DND-41 (cell line): ENCODE data around the gene MUC5B.

Experiments used
- ATAC-seq: fragments of 200-7000 bp; cut with Tn5 transposase; 3 replicates; pipeline ENCODE4 v1.9.1; 2021; ENCODE audit warnings: low read depth; ENCODE audit not compliant: insufficient read depth
- DNase-seq: peaks from one replicate; pipeline ENCODE4 v3.0.0-alpha.2; 2020
- H2AFZ ChIP-seq: 2 replicates; pipeline ENCODE4 v1.6.0; 2012; ENCODE audit warnings: low read depth, low read length
- H3K27ac ChIP-seq: 2 replicates; pipeline ENCODE4 v1.5.1; 2012; ENCODE audit warnings: low read length, inconsistent platforms
- H3K27me3 ChIP-seq: fragments of 200-600 bp; sonication (generic); 2 replicates; pipeline ENCODE4 v1.6.0; 2012; ENCODE audit warnings: low read length, mild to moderate bottlenecking, inconsistent platforms; ENCODE audit not compliant: insufficient read depth, poor library complexity
- H3K36me3 ChIP-seq: 2 replicates; pipeline ENCODE4 v1.5.1; 2012; ENCODE audit warnings: low read length, inconsistent platforms; ENCODE audit not compliant: insufficient read depth
- H3K4me1 ChIP-seq: 2 replicates; pipeline ENCODE4 v1.5.1; 2012; ENCODE audit warnings: mild to moderate bottlenecking, low read length; ENCODE audit not compliant: insufficient read depth
- H3K4me2 ChIP-seq: 2 replicates; pipeline ENCODE4 v1.6.0; 2012; ENCODE audit warnings: mild to moderate bottlenecking, moderate library complexity, low read length, inconsistent platforms; ENCODE audit not compliant: insufficient read depth
- H3K4me3 ChIP-seq, 2 experiments: fragments of 200-600 bp in 1 of 2; shearing (Covaris generic) in 1 of 2; 2 replicates each; pipeline ENCODE4 v1.5.1; 2012 to 2016; ENCODE audit warnings: inconsistent platforms in 2 of 2, low read length in 2 of 2, mild to moderate bottlenecking in 2 of 2, low read depth in 1 of 2, moderate library complexity in 1 of 2
- H3K79me2 ChIP-seq: 2 replicates; pipeline ENCODE4 v1.6.0; 2012; ENCODE audit warnings: low read length, inconsistent platforms; ENCODE audit not compliant: insufficient read depth
- H3K9ac ChIP-seq: 2 replicates; pipeline ENCODE4 v1.6.0; 2012; ENCODE audit warnings: low read depth, mild to moderate bottlenecking, inconsistent platforms, low read length, moderate library complexity
- H3K9me3 ChIP-seq: 2 replicates; pipeline ENCODE4 v1.5.1; 2012; ENCODE audit warnings: low read length, moderate library complexity, mild to moderate bottlenecking, inconsistent platforms; ENCODE audit not compliant: insufficient read depth, severe bottlenecking
- H4K20me1 ChIP-seq: 2 replicates; pipeline ENCODE4 v1.6.0; 2012; ENCODE audit warnings: low read length; ENCODE audit not compliant: insufficient read depth
- CTCF ChIP-seq: IDR thresholded peaks from 2 replicates; pipeline ENCODE4 v1.5.1; 2012; ENCODE audit warnings: borderline replicate concordance, low read length, moderate library complexity, mild to moderate bottlenecking; ENCODE audit not compliant: poor library complexity, severe bottlenecking; ENCODE audit errors: extremely low read depth
- EZH2 ChIP-seq: IDR thresholded peaks from 3 replicates; pipeline ENCODE4 v1.6.1; 2012; ENCODE audit warnings: borderline replicate concordance, low read depth, mild to moderate bottlenecking, moderate library complexity, low read length, inconsistent platforms; ENCODE audit not compliant: severe bottlenecking

The MUC5B gene

GRCh38 chr11:1237851-1238250 is 15.0 kb downstream of the MUC5B start:
- no peak overlapping the region for H2AFZ ChIP-seq
- no peaks in the 10 kb centered on the region for H3K79me2 ChIP-seq
- no peaks in the 10 kb centered on the region for H3K36me3 ChIP-seq
- peaks cover 4% of the 10 kb centered on the region for H4K20me1 ChIP-seq
- no peak overlapping the region for H3K9ac ChIP-seq
- H3K9me3 ChIP-seq, result no peaks in the 10 kb centered on the region
- no peak overlapping the region for H3K27ac ChIP-seq
- no peaks in the 10 kb centered on the region for H3K27me3 ChIP-seq
- no peak overlapping the region for H3K4me3 ChIP-seq
- no peak for TF ChIP-seq CTCF
- no peak overlapping the region for H3K4me2 ChIP-seq
- ATAC-seq (no peak), DNase-seq (no peak)
- H3K4me1 ChIP-seq, result no peaks in the 10 kb centered on the region

- Histone ChIP-seq H3K79me2 (no peaks in the 10 kb centered on the region), H3K36me3 (no peaks in the 10 kb centered on the region), H3K9ac (no peak overlapping the region), H3K4me2 (no peak overlapping the region), H2AFZ (no peak overlapping the region), H3K27me3 (no peaks in the 10 kb centered on the region), H3K4me1 (no peaks in the 10 kb centered on the region), H3K4me3 (no peak overlapping the region), H3K9me3 (no peaks in the 10 kb centered on the region), H4K20me1 (no peaks in the 10 kb centered on the region), H3K27ac (no peak overlapping the region)
- no peak for TF ChIP-seq EZH2
- no peak for TF ChIP-seq CTCF
- ATAC-seq (0 out of 3 replicates have a peak, but pooled peaks have one; percentile 27), DNase-seq (peak; percentile 42)
Observed at GRCh38 chr11:1238767-1239595, 16.1 kb downstream of the MUC5B start.

- no peak for TF ChIP-seq CTCF
- TF ChIP-seq EZH2, result no peak
- no peaks in the 10 kb centered on the region for H3K9me3 ChIP-seq
Observed at GRCh38 chr11:1239596-1240205, 16.8 kb downstream of the MUC5B start.

More at GRCh38 chr11:1239596-1240205, 16.8 kb downstream of the MUC5B start:
- ATAC-seq (no peak), DNase-seq (no peak)
- Histone ChIP-seq H4K20me1 (no peaks in the 10 kb centered on the region), H3K9ac (no peak overlapping the region), H2AFZ (no peak overlapping the region), H3K27me3 (no peaks in the 10 kb centered on the region), H3K4me1 (no peaks in the 10 kb centered on the region), H3K36me3 (no peaks in the 10 kb centered on the region), H3K27ac (no peak overlapping the region), H3K4me3 (no peak overlapping the region), H3K4me2 (no peak overlapping the region), H3K79me2 (no peaks in the 10 kb centered on the region)
